ENCODE results near the gene CD52. TPM values are rescaled to one million over a fixed set of nuclear protein-coding genes. Genes with fewer than 3 reads are reported as not detected.
"Not testable (repeated sequence)": the region's sequence is repeated elsewhere in the genome, so short reads cannot be mapped to it uniquely, and the experiment has no call there.

CD52 gene
- total RNA-seq, 1 donor from 2014 or later = 243 TPM

DNA sequence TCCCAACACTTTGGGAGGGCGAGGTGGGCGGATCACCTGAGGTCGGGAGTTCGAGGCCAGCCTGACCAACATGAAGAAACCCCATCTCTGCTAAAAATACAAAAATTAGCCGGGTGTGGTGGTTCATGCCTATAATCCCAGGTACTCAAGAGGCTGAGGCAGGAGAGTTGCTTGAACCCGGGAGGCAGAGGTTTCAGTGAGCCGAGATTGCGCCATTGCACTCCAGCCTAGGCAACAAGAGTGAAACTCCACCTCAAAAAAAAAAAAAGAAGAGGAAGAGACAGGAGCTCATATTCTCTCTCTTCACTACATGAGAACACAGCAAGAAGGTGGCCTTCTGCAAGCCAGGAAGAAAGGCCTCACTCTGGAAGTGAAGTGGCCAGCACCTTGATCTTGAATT is 15.6 kb downstream of the CD52 start:
- H3K4me1 Mint-ChIP-seq (ENCODE audit: low read depth); H3K36me3 Mint-ChIP-seq (ENCODE audit: low read depth); DNase-seq (ENCODE audit: low spot score); H3K9me3 Mint-ChIP-seq; H3K27ac Mint-ChIP-seq; H3K4me3 Mint-ChIP-seq (ENCODE audit: low read depth); intact Hi-C loops (cut with micrococcal nuclease): not testable (repeated sequence)
- H3K27me3 Mint-ChIP-seq (ENCODE audit: low read depth) = peaks cover 13% of the 10 kb centered on the region

DNA sequence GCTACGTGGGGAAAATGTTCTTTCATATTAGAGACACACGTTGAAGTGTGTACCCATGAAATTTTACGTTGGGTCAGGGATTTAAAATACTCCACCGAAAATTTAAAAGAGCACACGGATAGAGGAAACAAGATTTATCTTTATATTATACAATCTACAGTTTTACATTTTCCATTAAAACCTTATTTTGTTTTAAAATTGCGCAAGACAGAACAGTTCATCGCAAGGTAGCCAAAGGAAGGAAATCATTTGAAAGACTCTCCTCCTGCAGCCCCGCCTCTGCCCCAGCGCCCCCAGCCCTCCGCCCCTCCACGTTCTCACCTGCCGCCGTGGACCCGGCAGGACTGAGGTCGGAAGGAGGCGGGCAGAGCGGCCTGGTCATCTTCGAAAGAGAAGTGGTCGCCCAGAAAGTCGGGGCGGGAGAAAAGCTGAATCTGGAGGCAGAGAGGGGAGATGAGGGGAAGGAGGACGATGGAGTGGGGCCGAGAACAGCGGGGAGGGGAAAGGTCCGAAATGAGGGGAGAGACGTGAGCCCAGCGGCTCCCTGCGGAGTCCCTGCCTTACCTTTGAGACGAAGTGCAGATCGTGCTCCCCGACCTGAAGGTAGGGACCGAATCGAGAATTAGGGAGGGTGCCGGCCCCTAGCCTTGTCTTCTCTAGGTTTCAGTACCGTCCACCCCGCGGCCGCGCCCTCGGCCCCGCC is 18.2 kb downstream of the CD52 start:
- Mint-ChIP-seq H3K36me3 (ENCODE audit: low read depth) (no peaks in the 10 kb centered on the region), H3K4me1 (ENCODE audit: low read depth) (peaks cover 5% of the 10 kb centered on the region), H3K27ac (no peak overlapping the region), H3K27me3 (ENCODE audit: low read depth) (peaks cover 13% of the 10 kb centered on the region), H3K4me3 (ENCODE audit: low read depth) (peak overlapping the region; percentile 84), H3K9me3 (no peaks in the 10 kb centered on the region)
- DNase-seq (ENCODE audit: low spot score) = no peak
- intact Hi-C loops (cut with micrococcal nuclease) = no loop called here

- Mint-ChIP-seq H3K36me3 (ENCODE audit: low read depth) (no peaks in the 10 kb centered on the region), H3K27me3 (ENCODE audit: low read depth) (peaks cover 13% of the 10 kb centered on the region), H3K4me1 (ENCODE audit: low read depth) (peaks cover 5% of the 10 kb centered on the region), H3K27ac (no peak overlapping the region), H3K9me3 (no peaks in the 10 kb centered on the region), H3K4me3 (ENCODE audit: low read depth) (peak overlapping the region; percentile 84)
- intact Hi-C loops (cut with micrococcal nuclease) = no loop called here
- peak; percentile 64 for DNase-seq (ENCODE audit: low spot score)
These were observed 18.9 kb downstream of the CD52 start for GRCh38 chr1:26336477-26337205.

- DNase-seq (ENCODE audit: low spot score) = no peak
- Mint-ChIP-seq H3K9me3 (no peaks in the 10 kb centered on the region), H3K4me1 (ENCODE audit: low read depth) (peaks cover 5% of the 10 kb centered on the region), H3K27ac (no peak overlapping the region), H3K36me3 (ENCODE audit: low read depth) (no peaks in the 10 kb centered on the region), H3K27me3 (ENCODE audit: low read depth) (peaks cover 16% of the 10 kb centered on the region), H3K4me3 (ENCODE audit: low read depth) (peak overlapping the region; percentile 8)
- intact Hi-C loops (cut with micrococcal nuclease) = no loop called here
These were observed 19.4 kb downstream of the CD52 start for GRCh38 chr1:26337206-26337535.

DNA sequence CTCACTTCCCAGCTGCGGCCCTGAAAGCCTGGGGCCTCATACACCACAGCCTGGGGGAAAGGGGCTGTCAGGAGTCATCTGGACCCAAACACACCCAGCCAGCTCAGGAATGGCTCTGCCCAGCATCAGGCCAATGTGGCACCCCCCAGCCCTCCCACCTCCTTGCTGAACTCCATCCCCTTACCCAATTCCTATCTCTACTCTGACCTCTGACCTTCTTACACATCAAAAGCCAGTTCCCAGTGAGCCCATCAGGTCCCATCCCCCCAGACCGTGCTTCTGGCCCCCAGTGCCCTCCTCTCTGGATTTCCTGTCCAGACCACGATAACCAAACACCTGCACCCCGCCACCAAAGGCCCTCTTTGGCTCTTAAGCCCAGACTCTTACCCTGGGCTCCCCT is 19.9 kb downstream of the CD52 start:
- DNase-seq (ENCODE audit: low spot score) = no peak
- Mint-ChIP-seq H3K27ac (no peak overlapping the region), H3K4me1 (ENCODE audit: low read depth) (peaks cover 5% of the 10 kb centered on the region), H3K4me3 (ENCODE audit: low read depth) (peak overlapping the region; percentile 26), H3K27me3 (ENCODE audit: low read depth) (peaks cover 18% of the 10 kb centered on the region), H3K36me3 (ENCODE audit: low read depth) (no peaks in the 10 kb centered on the region), H3K9me3 (no peaks in the 10 kb centered on the region)
- intact Hi-C loops (cut with micrococcal nuclease) = no loop called here

GRCh38 chr1:26338670-26339069 is 20.9 kb downstream of the CD52 start:
- H3K4me3 Mint-ChIP-seq (ENCODE audit: low read depth) = no peak overlapping the region
- intact Hi-C loops (cut with micrococcal nuclease) = no loop called here
- no peak overlapping the region for H3K27ac Mint-ChIP-seq
- no peaks in the 10 kb centered on the region for H3K9me3 Mint-ChIP-seq
- H3K27me3 Mint-ChIP-seq (ENCODE audit: low read depth) = peaks cover 19% of the 10 kb centered on the region
- no peaks in the 10 kb centered on the region for H3K36me3 Mint-ChIP-seq (ENCODE audit: low read depth)
- no peak for DNase-seq (ENCODE audit: low spot score)
- peaks cover 5% of the 10 kb centered on the region for H3K4me1 Mint-ChIP-seq (ENCODE audit: low read depth)

GRCh38 chr1:26340047-26340481 is 22.3 kb downstream of the CD52 start:
- peaks cover 5% of the 10 kb centered on the region for H3K4me1 Mint-ChIP-seq (ENCODE audit: low read depth)
- peaks cover 14% of the 10 kb centered on the region for H3K27me3 Mint-ChIP-seq (ENCODE audit: low read depth)
- H3K4me3 Mint-ChIP-seq (ENCODE audit: low read depth) = no peak overlapping the region
- intact Hi-C loops (cut with micrococcal nuclease) = no loop called here
- H3K36me3 Mint-ChIP-seq (ENCODE audit: low read depth) = no peaks in the 10 kb centered on the region
- H3K27ac Mint-ChIP-seq = no peak overlapping the region
- no peak for DNase-seq (ENCODE audit: low spot score)
- no peaks in the 10 kb centered on the region for H3K9me3 Mint-ChIP-seq

DNA sequence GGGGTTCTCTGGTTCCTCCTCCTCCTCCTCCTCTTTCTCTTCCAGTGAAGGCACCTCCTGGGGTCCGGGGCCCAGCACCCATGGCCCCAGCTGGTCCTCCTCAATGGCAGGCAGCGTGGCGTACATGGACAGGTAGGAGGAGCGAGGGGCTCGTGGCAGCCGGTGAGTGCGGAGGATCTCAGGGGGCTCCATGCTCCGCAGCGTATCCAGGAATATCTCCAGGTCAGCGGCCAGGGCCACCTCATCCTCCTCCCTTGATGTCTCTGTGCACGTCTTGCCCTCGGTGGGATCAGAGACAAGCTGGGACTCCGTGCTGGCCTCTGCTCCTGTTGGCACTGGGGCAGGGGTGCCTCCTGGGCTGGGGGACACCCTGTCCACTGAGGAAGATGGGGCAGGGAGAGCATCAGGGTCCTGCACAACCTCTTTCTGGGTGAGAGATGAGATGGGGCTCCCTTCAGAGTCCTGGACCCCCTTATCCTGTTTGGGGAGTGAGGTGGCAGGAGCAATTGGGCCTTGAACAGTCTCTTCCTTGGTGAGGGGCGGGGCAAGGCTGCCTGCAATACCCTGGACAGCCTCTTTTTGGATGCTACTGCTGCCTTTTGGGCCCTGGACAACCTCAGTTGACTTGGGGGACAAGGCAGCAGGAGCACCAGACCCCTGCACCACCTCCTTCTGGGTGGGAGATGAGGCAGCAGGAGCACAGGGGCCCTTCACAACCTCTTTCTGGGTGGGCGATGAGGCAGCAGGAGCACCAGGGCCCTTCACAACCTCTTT is 26.6 kb downstream of the CD52 start:
- peaks cover 7% of the 10 kb centered on the region for H3K27me3 Mint-ChIP-seq (ENCODE audit: low read depth)
- H3K4me3 Mint-ChIP-seq (ENCODE audit: low read depth) = no peak overlapping the region
- no peak for DNase-seq (ENCODE audit: low spot score)
- H3K4me1 Mint-ChIP-seq (ENCODE audit: low read depth) = no peaks in the 10 kb centered on the region
- H3K27ac Mint-ChIP-seq = no peak overlapping the region
- H3K36me3 Mint-ChIP-seq (ENCODE audit: low read depth) = no peaks in the 10 kb centered on the region
- no peaks in the 10 kb centered on the region for H3K9me3 Mint-ChIP-seq
- intact Hi-C loops (cut with micrococcal nuclease) = no loop called here

GRCh38 chr1:26345718-26346117 is 28.0 kb downstream of the CD52 start:
- peaks cover 7% of the 10 kb centered on the region for H3K27me3 Mint-ChIP-seq (ENCODE audit: low read depth)
- H3K27ac Mint-ChIP-seq = no peak overlapping the region
- no peaks in the 10 kb centered on the region for H3K36me3 Mint-ChIP-seq (ENCODE audit: low read depth)
- no peaks in the 10 kb centered on the region for H3K9me3 Mint-ChIP-seq
- H3K4me3 Mint-ChIP-seq (ENCODE audit: low read depth) = no peak overlapping the region
- DNase-seq (ENCODE audit: low spot score) = no peak
- no peaks in the 10 kb centered on the region for H3K4me1 Mint-ChIP-seq (ENCODE audit: low read depth)
- intact Hi-C loops (cut with micrococcal nuclease) = no loop called here

DNA sequence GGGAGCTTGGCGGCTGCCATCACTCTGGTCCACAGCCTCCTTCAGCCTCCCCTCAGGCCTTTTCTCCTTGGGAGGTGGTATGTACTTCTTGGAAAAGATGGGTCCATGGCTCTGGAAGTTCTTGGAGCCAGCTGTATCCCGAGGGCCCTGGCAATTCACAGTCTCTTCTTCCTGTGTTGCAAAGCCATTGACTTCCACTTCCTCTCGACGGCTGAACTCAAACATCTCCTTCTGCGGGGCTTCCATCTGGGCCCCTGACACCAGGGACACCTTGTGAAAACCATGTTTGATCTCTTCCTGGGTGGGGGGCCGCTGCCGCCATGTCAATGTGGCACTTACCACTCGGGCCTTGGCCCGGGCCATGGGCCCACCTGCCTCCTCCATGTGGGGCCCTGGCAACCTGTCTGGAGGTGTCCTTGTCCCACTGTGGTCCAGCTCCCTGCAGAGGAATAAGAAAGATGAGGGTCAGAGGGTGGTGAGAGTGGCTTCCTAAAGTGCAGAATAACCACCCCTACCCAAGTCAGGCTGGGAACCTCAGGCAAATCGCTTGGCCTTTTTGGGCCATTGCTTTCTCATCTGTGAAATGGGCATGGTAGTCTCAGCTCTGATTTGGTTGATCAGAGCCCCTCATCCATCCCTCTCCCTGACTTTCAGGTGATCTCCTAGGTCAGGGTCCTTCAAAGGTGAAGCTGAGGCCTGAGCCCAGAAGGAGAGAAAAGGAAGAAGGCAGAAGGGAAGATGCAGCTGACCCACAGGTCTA is 28.7 kb downstream of the CD52 start:
- DNase-seq (ENCODE audit: low spot score) = no peak
- H3K9me3 Mint-ChIP-seq = no peaks in the 10 kb centered on the region
- no peaks in the 10 kb centered on the region for H3K36me3 Mint-ChIP-seq (ENCODE audit: low read depth)
- intact Hi-C loops (cut with micrococcal nuclease) = no loop called here
- H3K4me1 Mint-ChIP-seq (ENCODE audit: low read depth) = no peaks in the 10 kb centered on the region
- H3K27ac Mint-ChIP-seq = no peak overlapping the region
- no peak overlapping the region for H3K4me3 Mint-ChIP-seq (ENCODE audit: low read depth)
- peaks cover 7% of the 10 kb centered on the region for H3K27me3 Mint-ChIP-seq (ENCODE audit: low read depth)

GRCh38 chr1:26349188-26349876 is 31.6 kb downstream of the CD52 start:
- DNase-seq (ENCODE audit: low spot score) = no peak
- Mint-ChIP-seq H3K36me3 (ENCODE audit: low read depth) (no peaks in the 10 kb centered on the region), H3K27me3 (ENCODE audit: low read depth) (no peaks in the 10 kb centered on the region), H3K4me1 (ENCODE audit: low read depth) (no peaks in the 10 kb centered on the region), H3K27ac (no peak overlapping the region), H3K4me3 (ENCODE audit: low read depth) (no peak overlapping the region), H3K9me3 (no peaks in the 10 kb centered on the region)
- intact Hi-C loops (cut with micrococcal nuclease) = no loop called here

GRCh38 chr1:26349877-26350244 is 32.1 kb downstream of the CD52 start:
- Mint-ChIP-seq H3K27me3 (ENCODE audit: low read depth) (no peaks in the 10 kb centered on the region), H3K36me3 (ENCODE audit: low read depth) (no peaks in the 10 kb centered on the region), H3K9me3 (no peaks in the 10 kb centered on the region), H3K4me1 (ENCODE audit: low read depth) (no peaks in the 10 kb centered on the region), H3K4me3 (ENCODE audit: low read depth) (no peak overlapping the region), H3K27ac (no peak overlapping the region)
- intact Hi-C loops (cut with micrococcal nuclease) = no loop called here
- DNase-seq (ENCODE audit: low spot score) = no peak
